Measurements from ENCODE around the gene ELP6.
A peak's percentile ranks its signal among the peaks of the same experiment; 100 is the strongest.

ELP6 gene

GRCh38 chr3:47513125-47513929 lies at the start of gene ELP6:
TSS of gene ELP6 (minus strand) at chr3:47513712. CDS start at chr3:47513590, 122 bp downstream.
- DNase-seq (ENCODE audit: low spot score), result peak; percentile 96

GRCh38 chr3:47556351-47556750 lies 42.8 kb upstream of the ELP6 start:
- no peak for DNase-seq (ENCODE audit: low spot score)

- no peak for DNase-seq (ENCODE audit: low spot score)
Measured at GRCh38 chr3:47554335-47554734, 40.8 kb upstream of the ELP6 start.

- no peak for DNase-seq (ENCODE audit: low spot score)
Measured at GRCh38 chr3:47553407-47553806, 39.9 kb upstream of the ELP6 start.

GRCh38 chr3:47542471-47543173 lies 29.1 kb upstream of the ELP6 start:
- DNase-seq (ENCODE audit: low spot score), result no peak

- DNase-seq (ENCODE audit: low spot score), result no peak
Measured at GRCh38 chr3:47541583-47542108, 28.1 kb upstream of the ELP6 start.

- no peak for DNase-seq (ENCODE audit: low spot score)
Measured at GRCh38 chr3:47540281-47540680, 26.8 kb upstream of the ELP6 start.

- DNase-seq (ENCODE audit: low spot score), result no peak
Measured at GRCh38 chr3:47536967-47537366, 23.5 kb upstream of the ELP6 start.

- DNase-seq (ENCODE audit: low spot score), result no peak
Measured at GRCh38 chr3:47536221-47536891, 22.8 kb upstream of the ELP6 start.

- no peak for DNase-seq (ENCODE audit: low spot score)
Measured at GRCh38 chr3:47533996-47534454, 20.5 kb upstream of the ELP6 start.

GRCh38 chr3:47533481-47533880 lies 20.0 kb upstream of the ELP6 start:
- DNase-seq (ENCODE audit: low spot score), result no peak

GRCh38 chr3:47527952-47528725 lies 14.6 kb upstream of the ELP6 start:
- DNase-seq (ENCODE audit: low spot score), result no peak

GRCh38 chr3:47525617-47526016 lies 12.1 kb upstream of the ELP6 start:
- no peak for DNase-seq (ENCODE audit: low spot score)

GRCh38 chr3:47523310-47524073 lies 10.0 kb upstream of the ELP6 start:
- no peak for DNase-seq (ENCODE audit: low spot score)

- DNase-seq (ENCODE audit: low spot score), result peak; percentile 75
Measured at GRCh38 chr3:47522082-47522987, 8.8 kb upstream of the ELP6 start.

- DNase-seq (ENCODE audit: low spot score), result no peak
Measured at GRCh38 chr3:47520756-47521155, 7.2 kb upstream of the ELP6 start.

GRCh38 chr3:47517937-47518336 lies 4.4 kb upstream of the ELP6 start:
- DNase-seq (ENCODE audit: low spot score), result no peak

- no peak for DNase-seq (ENCODE audit: low spot score)
Measured at GRCh38 chr3:47515864-47516319, 2.4 kb upstream of the ELP6 start.

GRCh38 chr3:47515100-47515499 lies 1.6 kb upstream of the ELP6 start:
- no peak for DNase-seq (ENCODE audit: low spot score)
